Ishikawa (cell line): Measurements from ENCODE around the gene KCNA2.

Experiments used
- EP300 ChIP-seq: IDR thresholded peaks from 2 replicates; pipeline ENCODE4 v1.6.1; 2012; ENCODE audit warnings: borderline replicate concordance
- FOXM1 ChIP-seq: IDR thresholded peaks from 2 replicates; pipeline ENCODE4 v1.6.1; 2012; ENCODE audit warnings: low read depth, borderline replicate concordance
- RAD21 ChIP-seq: IDR thresholded peaks from 2 replicates; pipeline ENCODE4 v1.6.1; 2012; ENCODE audit warnings: low read depth
- TAF1 ChIP-seq: IDR thresholded peaks from 2 replicates; pipeline ENCODE4 v1.6.1; 2012; ENCODE audit warnings: low read depth, mild to moderate bottlenecking
- YY1 ChIP-seq: IDR thresholded peaks from 2 replicates; pipeline ENCODE4 v1.6.1; 2012; ENCODE audit warnings: low read depth
- ZBTB7A ChIP-seq: IDR thresholded peaks from 2 replicates; pipeline ENCODE4 v1.6.1; 2012; ENCODE audit warnings: low read depth
- TF ChIP-seq, protein P1 (sequence below): IDR thresholded peaks from 2 replicates; pipeline ENCODE4 v1.6.1; 2012; ENCODE audit warnings: low read depth, mild to moderate bottlenecking
- TF ChIP-seq, protein P2 (sequence below): IDR thresholded peaks from 2 replicates; pipeline ENCODE4 v1.6.1; 2012

DNA sequence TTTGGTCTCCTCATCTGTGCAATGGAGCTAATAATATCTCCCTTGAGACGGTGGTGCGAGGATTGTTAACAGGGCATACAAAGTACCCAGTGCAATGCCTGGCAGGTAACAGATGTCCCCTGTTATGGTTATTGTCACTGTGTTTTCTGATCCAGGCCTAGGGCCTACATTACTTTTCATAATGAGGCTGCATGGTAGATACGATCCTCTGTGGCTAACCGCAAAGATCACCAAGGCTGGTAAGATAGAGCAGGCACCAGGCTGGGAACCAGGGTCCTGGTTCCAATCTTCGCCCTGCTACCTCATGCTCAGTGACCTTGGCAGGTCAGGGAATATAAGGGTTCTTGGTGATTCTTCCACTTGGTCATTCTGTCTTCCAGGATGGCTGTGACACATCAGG lies 22.7 kb downstream of the KCNA2 start:
- TF ChIP-seq, protein P1, sequence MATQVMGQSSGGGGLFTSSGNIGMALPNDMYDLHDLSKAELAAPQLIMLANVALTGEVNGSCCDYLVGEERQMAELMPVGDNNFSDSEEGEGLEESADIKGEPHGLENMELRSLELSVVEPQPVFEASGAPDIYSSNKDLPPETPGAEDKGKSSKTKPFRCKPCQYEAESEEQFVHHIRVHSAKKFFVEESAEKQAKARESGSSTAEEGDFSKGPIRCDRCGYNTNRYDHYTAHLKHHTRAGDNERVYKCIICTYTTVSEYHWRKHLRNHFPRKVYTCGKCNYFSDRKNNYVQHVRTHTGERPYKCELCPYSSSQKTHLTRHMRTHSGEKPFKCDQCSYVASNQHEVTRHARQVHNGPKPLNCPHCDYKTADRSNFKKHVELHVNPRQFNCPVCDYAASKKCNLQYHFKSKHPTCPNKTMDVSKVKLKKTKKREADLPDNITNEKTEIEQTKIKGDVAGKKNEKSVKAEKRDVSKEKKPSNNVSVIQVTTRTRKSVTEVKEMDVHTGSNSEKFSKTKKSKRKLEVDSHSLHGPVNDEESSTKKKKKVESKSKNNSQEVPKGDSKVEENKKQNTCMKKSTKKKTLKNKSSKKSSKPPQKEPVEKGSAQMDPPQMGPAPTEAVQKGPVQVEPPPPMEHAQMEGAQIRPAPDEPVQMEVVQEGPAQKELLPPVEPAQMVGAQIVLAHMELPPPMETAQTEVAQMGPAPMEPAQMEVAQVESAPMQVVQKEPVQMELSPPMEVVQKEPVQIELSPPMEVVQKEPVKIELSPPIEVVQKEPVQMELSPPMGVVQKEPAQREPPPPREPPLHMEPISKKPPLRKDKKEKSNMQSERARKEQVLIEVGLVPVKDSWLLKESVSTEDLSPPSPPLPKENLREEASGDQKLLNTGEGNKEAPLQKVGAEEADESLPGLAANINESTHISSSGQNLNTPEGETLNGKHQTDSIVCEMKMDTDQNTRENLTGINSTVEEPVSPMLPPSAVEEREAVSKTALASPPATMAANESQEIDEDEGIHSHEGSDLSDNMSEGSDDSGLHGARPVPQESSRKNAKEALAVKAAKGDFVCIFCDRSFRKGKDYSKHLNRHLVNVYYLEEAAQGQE: no peak
- TF ChIP-seq EP300 (no peak), ZBTB7A (no peak), RAD21 (no peak), YY1 (no peak), FOXM1 (no peak), TAF1 (no peak)
- TF ChIP-seq, protein P2, sequence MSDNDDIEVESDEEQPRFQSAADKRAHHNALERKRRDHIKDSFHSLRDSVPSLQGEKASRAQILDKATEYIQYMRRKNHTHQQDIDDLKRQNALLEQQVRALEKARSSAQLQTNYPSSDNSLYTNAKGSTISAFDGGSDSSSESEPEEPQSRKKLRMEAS: no peak
